ENCODE results near the gene TSPAN1. TPM values are rescaled to one million over a fixed set of nuclear protein-coding genes. Genes with fewer than 3 reads are reported as not detected.
A peak's percentile ranks its signal among the peaks of the same experiment; 100 is the strongest.
"Not testable (repeated sequence)": the region's sequence is repeated elsewhere in the genome, so short reads cannot be mapped to it uniquely, and the experiment has no call there.

TSPAN1 gene
- total and polyA plus RNA-seq, 2 experiments from 2014 or later = 32.1 to 69.5 TPM

GRCh38 chr1:46223472-46223943 is 48.6 kb downstream of the TSPAN1 start:
- Histone ChIP-seq H3K27ac (no peak overlapping the region), H3K36me3 (replicated peaks; ENCODE audit: insufficient read depth, low read depth) (no peaks in the 10 kb centered on the region), H3K4me3 (no peak overlapping the region), H3K9me3 (ENCODE audit: low read depth) (no peaks in the 10 kb centered on the region), H4K20me1 (ENCODE audit: insufficient read depth, poor library complexity, severe bottlenecking) (no peaks in the 10 kb centered on the region), H2AFZ (peak overlapping the region; percentile 11), H3K4me1 (ENCODE audit: insufficient read depth) (no peaks in the 10 kb centered on the region), H3K4me2 (no peak overlapping the region), H3K9me2 (replicated peaks; ENCODE audit: insufficient read depth) (no peaks in the 10 kb centered on the region), H3K79me2 (no peaks in the 10 kb centered on the region), H3K27me3 (no peaks in the 10 kb centered on the region)
- DNase-seq (ENCODE audit: low spot score) = peak; percentile 91
- TF ChIP-seq EZH2 (IDR thresholded peaks at IDR 0.05; ENCODE audit: borderline replicate concordance) (no peak), EZH2phosphoT487 (IDR thresholded peaks at IDR 0.05; ENCODE audit: low read depth, severe bottlenecking, unreplicated experiment) (no peak)
- TF ChIP-seq, protein P1, sequence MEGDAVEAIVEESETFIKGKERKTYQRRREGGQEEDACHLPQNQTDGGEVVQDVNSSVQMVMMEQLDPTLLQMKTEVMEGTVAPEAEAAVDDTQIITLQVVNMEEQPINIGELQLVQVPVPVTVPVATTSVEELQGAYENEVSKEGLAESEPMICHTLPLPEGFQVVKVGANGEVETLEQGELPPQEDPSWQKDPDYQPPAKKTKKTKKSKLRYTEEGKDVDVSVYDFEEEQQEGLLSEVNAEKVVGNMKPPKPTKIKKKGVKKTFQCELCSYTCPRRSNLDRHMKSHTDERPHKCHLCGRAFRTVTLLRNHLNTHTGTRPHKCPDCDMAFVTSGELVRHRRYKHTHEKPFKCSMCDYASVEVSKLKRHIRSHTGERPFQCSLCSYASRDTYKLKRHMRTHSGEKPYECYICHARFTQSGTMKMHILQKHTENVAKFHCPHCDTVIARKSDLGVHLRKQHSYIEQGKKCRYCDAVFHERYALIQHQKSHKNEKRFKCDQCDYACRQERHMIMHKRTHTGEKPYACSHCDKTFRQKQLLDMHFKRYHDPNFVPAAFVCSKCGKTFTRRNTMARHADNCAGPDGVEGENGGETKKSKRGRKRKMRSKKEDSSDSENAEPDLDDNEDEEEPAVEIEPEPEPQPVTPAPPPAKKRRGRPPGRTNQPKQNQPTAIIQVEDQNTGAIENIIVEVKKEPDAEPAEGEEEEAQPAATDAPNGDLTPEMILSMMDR (IDR thresholded peaks at IDR 0.05; ENCODE audit: poor library complexity) = peak; percentile 97
- WGBS (ENCODE audit: low lambda C conversion rate, missing lambda C conversion rate) = 15% methylated on average over 6 of the region's 6 CpGs

- WGBS (ENCODE audit: low lambda C conversion rate, missing lambda C conversion rate) = 85% methylated on average over 4 of the region's 4 CpGs
- H3K4me1 ChIP-seq (ENCODE audit: insufficient read depth) = no peaks in the 10 kb centered on the region
- no peak for DNase-seq (ENCODE audit: low spot score)
- H3K79me2 ChIP-seq = no peaks in the 10 kb centered on the region
- no peak overlapping the region for H2AFZ ChIP-seq
- no peak overlapping the region for H3K4me3 ChIP-seq
- H4K20me1 ChIP-seq (ENCODE audit: insufficient read depth, poor library complexity, severe bottlenecking) = no peaks in the 10 kb centered on the region
- no peaks in the 10 kb centered on the region for H3K9me3 ChIP-seq (ENCODE audit: low read depth)
- no peak overlapping the region for H3K27ac ChIP-seq
- no peaks in the 10 kb centered on the region for H3K9me2 ChIP-seq (replicated peaks; ENCODE audit: insufficient read depth)
- no peak overlapping the region for H3K4me2 ChIP-seq
- no peaks in the 10 kb centered on the region for H3K27me3 ChIP-seq
- no peaks in the 10 kb centered on the region for H3K36me3 ChIP-seq (replicated peaks; ENCODE audit: insufficient read depth, low read depth)
- TF ChIP-seq, protein P1 (IDR thresholded peaks at IDR 0.05; ENCODE audit: poor library complexity) = no peak
- no peak for TF ChIP-seq EZH2 (IDR thresholded peaks at IDR 0.05; ENCODE audit: borderline replicate concordance)
- TF ChIP-seq EZH2phosphoT487 (IDR thresholded peaks at IDR 0.05; ENCODE audit: low read depth, severe bottlenecking, unreplicated experiment) = no peak
Measured at GRCh38 chr1:46224966-46225365, 50.1 kb downstream of the TSPAN1 start.

DNA sequence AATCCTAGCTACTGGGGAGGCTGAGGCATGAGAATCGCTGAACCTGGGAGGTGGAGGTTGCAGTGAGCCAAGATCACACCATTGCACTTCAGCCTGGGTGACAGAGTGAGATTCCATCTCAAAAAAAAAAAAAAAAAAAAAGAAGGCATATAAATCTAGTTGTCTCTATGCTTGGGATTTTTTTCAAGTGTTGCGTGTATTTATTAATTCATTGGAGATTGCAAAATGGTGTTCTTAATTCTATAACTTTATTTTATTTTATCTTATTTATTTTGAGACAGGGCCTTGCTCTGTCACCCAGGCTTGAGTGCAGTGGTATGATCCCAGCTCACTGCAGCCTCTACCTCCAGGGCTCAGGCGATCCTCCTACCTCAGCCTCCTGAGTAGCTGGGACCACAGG is 56.3 kb downstream of the TSPAN1 start:
- 98% methylated on average over 3 of the region's 3 CpGs for WGBS (ENCODE audit: low lambda C conversion rate, missing lambda C conversion rate)
- not testable (repeated sequence) for H2AFZ ChIP-seq

More for the DNA sequence above, 56.3 kb downstream of the TSPAN1 start:
- not testable (repeated sequence) for H4K20me1 ChIP-seq (ENCODE audit: insufficient read depth, poor library complexity, severe bottlenecking); H3K27ac ChIP-seq; H3K4me3 ChIP-seq; H3K27me3 ChIP-seq; H3K9me2 ChIP-seq (replicated peaks; ENCODE audit: insufficient read depth); H3K36me3 ChIP-seq (replicated peaks; ENCODE audit: insufficient read depth, low read depth); DNase-seq (ENCODE audit: low spot score); H3K4me2 ChIP-seq; H3K79me2 ChIP-seq; H3K9me3 ChIP-seq (ENCODE audit: low read depth); H3K4me1 ChIP-seq (ENCODE audit: insufficient read depth)

Small RNA genes lying within 50 kb of the gene (small RNA-seq; reads per million reads assigned to genes)
- not detected for gene AL672043.1

Other genes with a start within 250 kb of the TSPAN1 start
- 16.8 and 18.9 TPM in 2 replicates for gene PIK3R3, start 42.5 kb upstream of the TSPAN1 start, total RNA-seq
- gene PIK3R3, start 42.5 kb upstream of the TSPAN1 start, polyA plus RNA-seq = 8.4 and 9.9 TPM in 2 replicates
- not detected in 2 replicates for gene P3R3URF, start 1.4 kb downstream of the TSPAN1 start, total RNA-seq
- not detected in 2 replicates for gene P3R3URF, start 1.4 kb downstream of the TSPAN1 start, polyA plus RNA-seq
- gene POMGNT1, start 23.3 kb downstream of the TSPAN1 start, total RNA-seq = 48.0 and 52.3 TPM in 2 replicates
- gene POMGNT1, start 23.3 kb downstream of the TSPAN1 start, polyA plus RNA-seq = 60.4 and 70.8 TPM in 2 replicates
- 0.92 and 1.3 TPM in 2 replicates for gene LURAP1, start 28.2 kb downstream of the TSPAN1 start, total RNA-seq
- gene LURAP1, start 28.2 kb downstream of the TSPAN1 start, polyA plus RNA-seq = 0.40 and 1.9 TPM in 2 replicates
- gene RAD54L, start 72.7 kb downstream of the TSPAN1 start, total RNA-seq = 4.3 and 6.2 TPM in 2 replicates
- 4.2 and 4.9 TPM in 2 replicates for gene RAD54L, start 72.7 kb downstream of the TSPAN1 start, polyA plus RNA-seq
- gene LRRC41, start 128.5 kb downstream of the TSPAN1 start, total RNA-seq = 84.4 and 104 TPM in 2 replicates
- gene LRRC41, start 128.5 kb downstream of the TSPAN1 start, polyA plus RNA-seq = 113 and 123 TPM in 2 replicates
- gene UQCRH, start 128.6 kb downstream of the TSPAN1 start, total RNA-seq = 429 and 430 TPM in 2 replicates
- gene UQCRH, start 128.6 kb downstream of the TSPAN1 start, polyA plus RNA-seq = 269 and 287 TPM in 2 replicates
- 17.6 and 20.5 TPM in 2 replicates for gene NSUN4, start 165.7 kb downstream of the TSPAN1 start, total RNA-seq
- 13.5 and 21.2 TPM in 2 replicates for gene NSUN4, start 165.7 kb downstream of the TSPAN1 start, polyA plus RNA-seq
- gene FAAH, start 219.2 kb downstream of the TSPAN1 start, total RNA-seq = 40.3 and 44.5 TPM in 2 replicates
- 61.1 and 61.8 TPM in 2 replicates for gene FAAH, start 219.2 kb downstream of the TSPAN1 start, polyA plus RNA-seq